Muscle layer of duodenum (tissue), 2 donors: ENCODE measurements around the gene NCAPD2.
"Not testable (repeated sequence)": the region's sequence is repeated elsewhere in the genome, so short reads cannot be mapped to it uniquely, and the experiment has no call there.

Experiments used
- H3K27ac ChIP-seq: one replicate; pipeline ENCODE4 v1.7.0; 2013; ENCODE audit warnings: mild to moderate bottlenecking, low read length
- H3K27me3 ChIP-seq: one replicate; pipeline ENCODE4 v1.7.0; 2013; ENCODE audit warnings: low read depth, mild to moderate bottlenecking, control low read depth, low read length
- H3K36me3 ChIP-seq, 2 donors: one replicate each; pipeline ENCODE4 v1.7.0; 2013; ENCODE audit warnings: low read length in 2 of 2, control low read depth in 1 of 2, mild to moderate bottlenecking in 1 of 2; ENCODE audit not compliant: insufficient read depth in 2 of 2, control insufficient read depth in 1 of 2
- H3K4me1 ChIP-seq, 2 donors: one replicate each; pipeline ENCODE4 v1.7.0; 2013; ENCODE audit warnings: low read length in 2 of 2, mild to moderate bottlenecking in 2 of 2, control low read depth in 1 of 2, moderate library complexity in 1 of 2; ENCODE audit not compliant: insufficient read depth in 2 of 2, control insufficient read depth in 1 of 2
- H3K4me3 ChIP-seq, 2 donors: one replicate each; pipeline ENCODE4 v1.7.0; 2013; ENCODE audit warnings: low read length in 2 of 2, low read depth in 1 of 2, mild to moderate bottlenecking in 1 of 2
- H3K9me3 ChIP-seq, 2 donors: one replicate each; pipeline ENCODE4 v1.7.0; 2013; ENCODE audit warnings: low read length in 2 of 2, control low read depth in 1 of 2, mild to moderate bottlenecking in 1 of 2; ENCODE audit not compliant: control insufficient read depth in 1 of 2
- donor health status: healthy.

Gene NCAPD2

GRCh38 chr12:6554168-6555017, 60.5 kb downstream of the NCAPD2 start:
- Histone ChIP-seq H3K36me3 (peaks cover 4 to 6% of the 10 kb centered on the region in 2 donors), H3K9me3 (no peaks in the 10 kb centered on the region), H3K4me1 (peaks cover 18 to 51% of the 10 kb centered on the region in 2 donors), H3K27ac (peak overlapping the region; percentile 79), H3K27me3 (no peaks in the 10 kb centered on the region), H3K4me3 (peak overlapping the region; percentile 68 to 98)

DNA sequence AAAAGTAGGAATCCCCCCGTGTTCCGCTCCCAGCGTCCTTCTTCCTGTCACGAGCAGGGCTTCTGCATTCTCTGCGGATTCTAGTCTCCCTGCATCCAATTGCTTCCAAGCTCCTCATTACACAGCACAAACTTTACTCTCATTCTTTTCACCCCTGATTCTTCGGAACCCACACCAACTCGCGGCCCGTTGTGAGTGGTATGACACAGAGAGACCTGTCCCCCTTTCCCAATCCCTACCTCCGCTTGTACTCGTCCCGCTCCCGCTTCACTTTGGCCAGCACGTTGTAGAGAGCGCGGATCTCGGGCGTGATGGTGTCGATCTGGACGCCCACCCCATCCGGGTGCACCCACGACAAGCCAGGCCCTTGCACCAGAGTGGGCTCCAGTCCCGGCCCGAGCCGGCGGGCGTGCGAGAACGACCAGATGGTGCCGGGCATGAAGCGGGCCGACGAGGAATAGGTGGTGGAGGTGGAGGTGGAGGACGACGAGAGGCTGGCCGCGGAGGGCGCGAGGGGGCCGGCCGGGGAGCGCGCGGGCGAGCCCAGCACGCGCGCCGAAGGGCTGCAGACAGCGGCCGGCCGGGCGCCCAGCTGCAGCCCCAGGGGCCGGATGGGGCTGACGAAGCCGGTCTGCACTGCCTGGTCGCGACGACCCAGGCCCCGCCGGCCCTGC, 61.3 kb downstream of the NCAPD2 start:
- Histone ChIP-seq H3K4me3 (peak overlapping the region; percentile 68 to 98), H3K27me3 (no peaks in the 10 kb centered on the region), H3K9me3 (no peaks in the 10 kb centered on the region), H3K27ac (peak overlapping the region; percentile 79), H3K4me1 (peaks cover 18 to 44% of the 10 kb centered on the region in 2 donors), H3K36me3 (peaks cover 12 to 13% of the 10 kb centered on the region in 2 donors)

- not testable (repeated sequence) for H3K27ac ChIP-seq, H3K9me3 ChIP-seq, H3K27me3 ChIP-seq
- H3K4me1 ChIP-seq, result peaks cover 18 to 31% of the 10 kb centered on the region in 2 donors
- peak overlapping the region in 1 of 2 donors; percentile 98 for H3K4me3 ChIP-seq
- peaks cover 22 to 23% of the 10 kb centered on the region in 2 donors for H3K36me3 ChIP-seq
Measured at GRCh38 chr12:6556496-6556817, 62.6 kb downstream of the NCAPD2 start.

GRCh38 chr12:6556857-6557256, 63.0 kb downstream of the NCAPD2 start:
- H3K4me1 ChIP-seq, result peaks cover 18 to 27% of the 10 kb centered on the region in 2 donors
- no peaks in the 10 kb centered on the region for H3K9me3 ChIP-seq
- no peaks in the 10 kb centered on the region for H3K27me3 ChIP-seq
- H3K27ac ChIP-seq, result no peak overlapping the region
- no peak overlapping the region for H3K4me3 ChIP-seq
- peaks cover 25 to 26% of the 10 kb centered on the region in 2 donors for H3K36me3 ChIP-seq

GRCh38 chr12:6558014-6558760, 64.3 kb downstream of the NCAPD2 start:
- H3K4me1 ChIP-seq, result peaks cover 6 to 15% of the 10 kb centered on the region in 2 donors
- not testable (repeated sequence) for H3K27ac ChIP-seq, H3K9me3 ChIP-seq, H3K27me3 ChIP-seq, H3K4me3 ChIP-seq
- H3K36me3 ChIP-seq, result peaks cover 37 to 39% of the 10 kb centered on the region in 2 donors

DNA sequence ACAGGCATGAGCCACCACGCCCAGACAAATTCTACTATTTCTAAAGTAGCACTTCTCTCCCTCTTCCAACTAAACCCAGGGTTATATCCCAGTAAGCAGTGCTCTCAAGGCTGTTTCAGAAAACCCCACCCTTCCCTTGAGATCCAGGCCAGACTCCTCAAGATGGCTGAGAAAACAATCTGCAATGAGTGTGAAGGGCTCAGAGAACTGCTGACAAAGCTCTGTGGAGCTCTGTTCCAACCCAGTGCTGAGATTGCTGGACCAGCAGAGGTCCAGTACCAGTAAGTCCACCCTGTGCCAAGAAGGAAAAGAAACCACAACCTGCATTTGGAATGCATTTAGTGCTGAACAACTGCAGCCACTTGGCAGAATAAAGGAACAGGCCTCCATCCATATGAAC, 65.6 kb downstream of the NCAPD2 start:
- H3K27me3 ChIP-seq, result no peaks in the 10 kb centered on the region
- no peak overlapping the region for H3K4me3 ChIP-seq
- H3K36me3 ChIP-seq, result peaks cover 39 to 47% of the 10 kb centered on the region in 2 donors
- H3K9me3 ChIP-seq, result no peaks in the 10 kb centered on the region
- no peak overlapping the region for H3K27ac ChIP-seq
- peaks cover 0 to 5% of the 10 kb centered on the region in 2 donors for H3K4me1 ChIP-seq

DNA sequence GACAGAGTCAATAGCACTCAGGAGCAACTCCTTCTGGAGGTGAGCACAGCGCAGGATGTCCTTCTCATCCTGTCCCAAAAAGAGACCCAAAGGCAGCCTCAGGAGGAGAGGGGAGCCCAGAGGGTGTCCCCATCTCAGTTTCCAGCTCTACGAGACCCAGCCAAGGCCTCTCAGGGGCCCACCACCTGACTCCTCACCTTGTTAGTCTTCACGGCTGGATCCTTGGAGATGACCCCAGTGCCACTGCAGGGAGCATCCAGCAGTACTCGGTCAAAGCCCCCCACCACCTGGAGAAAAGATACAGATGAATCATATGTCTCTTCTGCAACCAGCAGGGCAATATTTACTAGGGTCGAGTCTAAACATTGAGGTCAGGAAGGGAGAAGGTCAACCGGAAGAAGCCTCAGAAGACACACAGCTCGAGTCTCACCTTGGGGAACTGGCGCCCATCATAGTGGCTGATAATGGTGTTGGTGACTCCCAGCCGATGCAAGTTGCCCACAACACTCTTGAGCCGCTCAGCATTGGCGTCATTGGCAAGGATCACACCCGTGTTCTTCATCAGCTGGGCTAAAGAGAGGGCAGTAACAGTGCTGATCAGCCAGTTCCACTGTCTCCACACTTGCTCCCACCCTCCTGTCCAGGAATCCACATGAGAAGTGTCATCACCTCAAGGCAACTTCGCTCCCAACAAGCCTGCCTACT, 66.8 kb downstream of the NCAPD2 start:
- Histone ChIP-seq H3K4me3 (no peak overlapping the region), H3K4me1 (peaks cover 0 to 4% of the 10 kb centered on the region in 2 donors), H3K9me3 (no peaks in the 10 kb centered on the region), H3K36me3 (peaks cover 41 to 53% of the 10 kb centered on the region in 2 donors), H3K27me3 (no peaks in the 10 kb centered on the region), H3K27ac (no peak overlapping the region)

DNA sequence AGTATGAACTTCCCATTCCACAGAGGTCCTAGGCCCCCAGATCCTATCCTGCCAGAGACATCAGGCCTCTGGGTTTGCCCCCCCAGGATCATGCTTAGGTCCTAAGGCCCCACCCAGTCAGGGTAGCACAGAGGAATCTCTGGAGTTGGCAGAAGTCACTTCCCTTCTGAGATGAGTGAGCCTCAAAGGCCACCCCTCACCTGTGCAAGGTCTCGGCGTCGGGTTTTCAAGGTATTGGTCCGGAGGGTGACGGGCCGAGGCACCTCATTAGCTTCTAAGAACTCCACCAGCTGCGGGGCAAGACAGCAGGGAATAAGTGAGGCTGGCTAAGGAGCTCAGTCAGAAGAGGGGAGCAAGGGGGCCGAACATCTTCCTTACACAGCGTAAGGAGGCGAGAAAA, 69.0 kb downstream of the NCAPD2 start:
- Histone ChIP-seq H3K27ac (no peak overlapping the region), H3K4me1 (peaks cover 7 to 9% of the 10 kb centered on the region in 2 donors), H3K9me3 (no peaks in the 10 kb centered on the region), H3K27me3 (no peaks in the 10 kb centered on the region), H3K4me3 (no peak overlapping the region), H3K36me3 (peaks cover 52 to 61% of the 10 kb centered on the region in 2 donors)

DNA sequence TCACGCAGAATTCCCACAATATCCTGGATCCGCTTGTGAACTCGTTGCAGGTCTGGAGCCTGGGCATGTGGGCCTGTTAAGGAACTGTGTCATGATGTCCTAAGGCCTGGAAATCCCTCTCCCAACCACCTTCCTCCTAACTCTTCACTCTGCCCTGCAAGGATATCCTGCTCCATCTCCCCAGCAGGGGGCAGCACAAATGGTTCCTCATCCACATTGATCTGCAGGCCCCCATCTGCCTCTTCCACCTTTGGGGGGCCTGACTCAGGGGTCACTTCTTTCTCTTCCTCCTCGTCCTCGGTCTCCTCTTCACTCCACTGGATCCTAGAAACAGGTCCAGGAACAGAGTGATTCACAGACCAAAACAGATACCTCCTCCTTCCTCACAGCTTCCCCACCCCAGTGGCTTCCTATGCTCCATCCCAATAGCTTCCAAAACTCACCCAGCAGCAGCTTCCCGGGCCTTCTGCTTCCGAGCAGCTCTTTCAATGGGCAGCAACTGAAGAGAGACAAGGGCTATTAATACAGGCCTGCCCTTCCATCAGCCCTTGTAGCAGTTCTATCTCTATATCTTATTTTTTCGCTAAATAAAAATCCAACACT, 69.6 kb downstream of the NCAPD2 start:
- Histone ChIP-seq H3K4me3 (no peak overlapping the region), H3K27ac (no peak overlapping the region), H3K27me3 (no peaks in the 10 kb centered on the region), H3K4me1 (peaks cover 7 to 9% of the 10 kb centered on the region in 2 donors), H3K9me3 (no peaks in the 10 kb centered on the region), H3K36me3 (peaks cover 52 to 61% of the 10 kb centered on the region in 2 donors)

- H3K27ac ChIP-seq, result peak overlapping the region; percentile 82
- no peaks in the 10 kb centered on the region for H3K27me3 ChIP-seq
- peak overlapping the region; percentile 80 to 94 for H3K4me3 ChIP-seq
- H3K36me3 ChIP-seq, result peaks cover 48 to 55% of the 10 kb centered on the region in 2 donors
- H3K9me3 ChIP-seq, result no peaks in the 10 kb centered on the region
- peaks cover 7 to 9% of the 10 kb centered on the region in 2 donors for H3K4me1 ChIP-seq
Measured at GRCh38 chr12:6567112-6567670, 73.3 kb downstream of the NCAPD2 start.
